OCI-LY3 (cell line): ENCODE data around the gene INTS4.

Experiments used
- CTCF ChIP-seq: fragments of 200-600, 300-600 bp; sonication (generic); IDR thresholded peaks from 2 replicates; pipeline ENCODE4 v1.5.1; 2014; ENCODE audit warnings: antibody characterized with exemption, low read length, low read depth
- EZH2phosphoT487 ChIP-seq: fragments of 200-600 bp; shearing (Covaris generic); IDR thresholded peaks from 2 replicates; pipeline ENCODE4 v1.6.1; 2018; ENCODE audit warnings: antibody characterized with exemption, mixed run types, low read depth

DNA sequence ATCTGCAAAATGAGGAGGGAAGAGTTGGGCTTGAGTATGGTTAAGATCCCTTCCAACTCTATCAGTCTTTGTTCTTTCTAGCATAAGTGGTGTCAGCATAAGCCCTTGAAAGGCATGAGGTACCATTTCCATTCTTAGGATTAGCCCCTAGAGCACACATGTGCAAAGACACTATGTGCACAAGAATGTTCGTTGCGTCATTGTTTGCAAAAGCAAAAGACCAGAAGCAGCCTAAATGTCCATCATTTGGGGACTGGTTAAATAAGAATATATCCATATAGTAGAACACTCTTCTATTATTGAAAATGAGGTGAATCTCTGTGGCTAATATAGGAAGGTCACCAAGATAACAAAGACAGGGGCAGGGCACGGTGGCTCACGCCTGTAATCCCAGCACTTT is 38.6 kb upstream of the INTS4 start:
- TF ChIP-seq CTCF (no peak), EZH2phosphoT487 (no peak)
